Cerebellar cortex (tissue), 1 donor: ENCODE measurements around the gene CTTNBP2NL.

Experiments used
- DNase-seq: peaks from one replicate; pipeline ENCODE4 v3.0.0-alpha.2; 2015; ENCODE audit warnings: low spot score

CTTNBP2NL gene

DNA sequence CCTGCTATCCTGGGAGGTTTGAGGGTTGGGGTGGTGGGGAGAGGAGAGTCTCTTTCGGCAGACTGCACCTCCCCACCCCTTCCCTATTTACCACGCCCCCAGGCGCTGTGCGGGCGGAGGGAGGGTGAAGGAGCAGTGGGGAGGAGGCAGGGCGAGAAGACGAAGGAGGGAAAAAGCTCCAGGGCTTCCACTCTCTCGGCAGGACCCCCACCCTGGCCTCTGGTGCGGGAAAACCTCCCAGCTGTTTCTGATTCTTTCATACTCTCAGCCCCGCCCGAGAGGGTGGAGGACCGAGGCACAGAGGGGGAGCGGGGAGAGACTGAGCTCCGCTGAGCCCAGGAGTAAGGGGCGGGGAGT, 111.9 kb downstream of the CTTNBP2NL start:
- no peak for DNase-seq

DNA sequence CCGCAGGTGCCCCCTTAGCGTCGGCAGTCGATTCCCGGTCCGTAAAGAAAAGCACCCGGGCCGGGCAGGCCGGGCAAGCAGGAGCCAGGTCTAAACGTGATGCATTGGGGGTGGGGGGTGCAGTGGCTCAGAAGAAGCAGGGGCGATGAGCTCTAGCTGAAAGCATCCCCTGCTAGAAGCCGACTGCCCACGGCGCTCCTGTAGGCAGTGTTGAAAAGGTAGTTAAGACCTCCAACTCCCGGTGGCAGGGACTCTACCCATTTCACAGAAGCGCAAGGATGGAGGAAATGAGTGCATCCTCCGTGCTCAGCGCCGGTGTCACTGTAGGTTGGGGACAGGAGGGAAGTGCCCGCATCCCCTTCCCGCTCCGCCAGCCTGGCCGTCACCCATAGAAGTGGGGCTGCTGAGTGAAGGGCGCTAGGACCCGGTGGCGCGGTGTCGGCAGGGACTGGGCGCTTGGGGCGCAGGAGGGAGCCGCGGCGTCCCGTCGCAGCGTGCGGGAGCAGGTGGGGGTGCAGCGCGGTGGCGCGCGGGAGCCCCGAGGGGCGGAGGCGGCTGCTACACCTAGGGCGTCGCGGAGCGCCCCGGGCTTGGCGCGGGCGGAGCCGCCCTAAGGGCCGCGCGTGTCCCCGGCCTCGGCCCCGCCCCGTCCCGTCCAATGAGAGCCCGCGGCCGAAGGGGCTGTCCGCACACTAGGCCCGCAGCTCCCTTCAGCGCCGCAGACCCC, 112.4 kb downstream of the CTTNBP2NL start, which contains the start of gene WNT2B:
Gene WNT2B, plus strand, starts transcription at position 688 of the 727 bp plus-strand sequence. CDS start 298 bp downstream, outside the sequence.
- DNase-seq: no peak

DNA sequence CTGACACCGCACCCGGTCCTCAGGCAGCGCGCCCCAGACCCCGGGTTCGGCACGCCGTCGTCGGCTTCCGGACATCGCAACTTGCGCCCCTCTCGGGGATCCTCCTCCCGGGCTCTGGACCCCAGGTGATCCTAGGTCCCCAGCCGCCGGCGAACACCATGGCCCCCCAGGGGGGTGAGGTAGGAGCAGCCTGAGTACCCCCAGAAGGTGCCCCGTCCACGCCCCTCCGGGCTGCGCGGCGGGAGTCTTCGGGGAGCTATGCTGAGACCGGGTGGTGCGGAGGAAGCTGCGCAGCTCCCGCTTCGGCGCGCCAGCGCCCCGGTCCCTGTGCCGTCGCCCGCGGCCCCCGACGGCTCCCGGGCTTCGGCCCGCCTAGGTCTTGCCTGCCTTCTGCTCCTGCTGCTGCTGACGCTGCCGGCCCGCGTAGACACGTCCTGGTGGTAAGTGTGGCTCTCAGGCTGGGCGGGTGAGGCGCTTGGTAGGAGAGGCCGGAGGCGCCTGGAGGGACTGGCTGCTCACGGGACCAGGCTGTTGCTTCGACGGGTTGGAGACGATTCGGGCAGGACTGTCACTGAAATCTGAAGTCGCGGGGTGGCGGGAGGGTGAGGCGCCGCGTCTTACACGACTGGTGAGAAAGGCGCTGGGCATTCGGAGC, 113.1 kb downstream of the CTTNBP2NL start:
- no peak for DNase-seq

DNA sequence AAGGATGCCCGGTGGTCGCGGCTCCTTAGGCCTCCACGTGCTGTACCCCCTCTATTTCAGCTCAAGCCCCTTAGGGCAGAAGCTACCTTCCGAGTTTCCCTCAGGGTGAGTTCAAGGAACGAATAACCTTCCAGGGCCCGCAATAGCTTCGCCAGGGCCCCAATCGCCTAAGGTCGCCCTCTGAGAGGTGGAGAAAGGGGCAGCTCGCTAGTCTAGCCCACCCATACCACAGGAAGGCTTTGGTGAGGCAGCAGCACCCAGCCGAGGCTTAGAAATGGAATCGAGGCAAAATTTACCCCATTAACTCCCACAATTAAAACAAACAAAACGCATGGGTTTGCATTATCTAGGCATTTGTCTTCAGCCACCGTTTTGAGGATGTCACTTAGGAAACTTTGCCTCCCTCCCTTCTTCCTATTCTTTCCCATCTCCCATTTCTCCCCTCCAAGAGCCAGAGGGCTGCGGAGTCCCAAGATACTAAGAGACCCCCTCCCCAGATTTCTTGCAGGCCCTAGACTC, 113.7 kb downstream of the CTTNBP2NL start:
- no peak for DNase-seq

GRCh38 chr1:112510340-112510739, 114.3 kb downstream of the CTTNBP2NL start:
- no peak for DNase-seq
